OCI-LY3 (cell line): Measurements from ENCODE around the gene ANK2.

Experiments
- EZH2phosphoT487 ChIP-seq: fragments of 200-600 bp; shearing (Covaris generic); IDR thresholded peaks from 2 replicates; pipeline ENCODE4 v1.6.1; 2018; ENCODE audit warnings: antibody characterized with exemption, mixed run types, low read depth
- TF ChIP-seq, protein P1 (sequence below): fragments of 200-600, 300-600 bp; sonication (generic); IDR thresholded peaks from 2 replicates; pipeline ENCODE4 v1.5.1; 2014; ENCODE audit warnings: antibody characterized with exemption, low read length, low read depth

DNA sequence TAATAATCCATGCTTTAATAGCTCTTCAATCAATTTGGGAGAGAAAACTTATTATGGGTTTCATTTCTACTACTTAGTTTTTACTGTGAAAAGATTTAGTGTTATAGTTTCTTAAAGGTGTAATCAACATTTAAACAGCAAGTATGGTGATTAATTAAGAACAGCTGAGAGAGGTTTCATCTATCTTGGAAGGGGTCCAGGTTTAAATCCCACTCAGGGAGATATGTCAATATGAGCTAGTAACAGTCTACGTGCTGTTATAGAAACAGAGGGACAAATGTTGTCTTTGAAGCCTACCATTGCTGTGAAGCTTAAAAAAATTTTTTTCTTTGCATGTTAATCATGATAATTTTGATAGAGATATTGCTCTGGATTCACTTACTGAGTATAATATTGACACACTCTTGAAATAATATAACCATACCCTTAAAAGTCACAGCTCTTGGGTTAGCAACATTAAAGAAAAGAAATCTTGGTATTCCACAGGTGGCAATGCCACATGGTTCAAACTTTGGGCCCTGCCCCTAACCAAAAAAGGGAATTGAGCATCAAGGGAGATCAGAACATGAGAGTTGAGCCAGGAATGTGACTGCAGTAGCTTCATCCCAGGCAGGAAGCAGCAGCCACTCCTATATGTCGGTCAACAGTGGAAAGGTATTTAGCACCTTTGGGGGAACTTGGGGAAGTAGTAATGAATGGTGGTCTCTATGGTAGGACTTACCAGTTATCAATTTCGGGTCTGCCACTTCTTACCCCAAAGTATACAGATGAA lies 107.8 kb downstream of the ANK2 start:
- TF ChIP-seq, protein P1, sequence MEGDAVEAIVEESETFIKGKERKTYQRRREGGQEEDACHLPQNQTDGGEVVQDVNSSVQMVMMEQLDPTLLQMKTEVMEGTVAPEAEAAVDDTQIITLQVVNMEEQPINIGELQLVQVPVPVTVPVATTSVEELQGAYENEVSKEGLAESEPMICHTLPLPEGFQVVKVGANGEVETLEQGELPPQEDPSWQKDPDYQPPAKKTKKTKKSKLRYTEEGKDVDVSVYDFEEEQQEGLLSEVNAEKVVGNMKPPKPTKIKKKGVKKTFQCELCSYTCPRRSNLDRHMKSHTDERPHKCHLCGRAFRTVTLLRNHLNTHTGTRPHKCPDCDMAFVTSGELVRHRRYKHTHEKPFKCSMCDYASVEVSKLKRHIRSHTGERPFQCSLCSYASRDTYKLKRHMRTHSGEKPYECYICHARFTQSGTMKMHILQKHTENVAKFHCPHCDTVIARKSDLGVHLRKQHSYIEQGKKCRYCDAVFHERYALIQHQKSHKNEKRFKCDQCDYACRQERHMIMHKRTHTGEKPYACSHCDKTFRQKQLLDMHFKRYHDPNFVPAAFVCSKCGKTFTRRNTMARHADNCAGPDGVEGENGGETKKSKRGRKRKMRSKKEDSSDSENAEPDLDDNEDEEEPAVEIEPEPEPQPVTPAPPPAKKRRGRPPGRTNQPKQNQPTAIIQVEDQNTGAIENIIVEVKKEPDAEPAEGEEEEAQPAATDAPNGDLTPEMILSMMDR: no peak
- no peak for TF ChIP-seq EZH2phosphoT487
